Adipocyte (in vitro differentiated cells): Measurements from ENCODE around the gene ITGB4.
"Not testable (repeated sequence)": the region's sequence is repeated elsewhere in the genome, so short reads cannot be mapped to it uniquely, and the experiment has no call there.

ENCODE experiments used
- DNase-seq: peaks from one replicate; pipeline ENCODE4 v3.0.0-alpha.2; 2015; ENCODE audit warnings: low read depth
- H3K27me3 ChIP-seq: replicated peaks from 2 replicates; pipeline ENCODE4 v1.7.0; 2013; ENCODE audit warnings: mild to moderate bottlenecking, low read length, moderate library complexity; ENCODE audit not compliant: control insufficient read depth, insufficient read depth
- H3K36me3 ChIP-seq: 2 replicates; pipeline ENCODE4 v1.7.0; 2013; ENCODE audit warnings: low read length, mild to moderate bottlenecking, moderate library complexity; ENCODE audit not compliant: control insufficient read depth, insufficient read depth, severe bottlenecking
- H3K4me1 ChIP-seq: 2 replicates; pipeline ENCODE4 v1.7.0; 2013; ENCODE audit warnings: mild to moderate bottlenecking, low read length, moderate library complexity; ENCODE audit not compliant: control insufficient read depth, insufficient read depth
- H3K4me3 ChIP-seq: 2 replicates; pipeline ENCODE4 v1.7.0; 2013; ENCODE audit warnings: mild to moderate bottlenecking, low read length, moderate library complexity
- H3K9ac ChIP-seq: 2 replicates; pipeline ENCODE4 v1.7.0; 2013; ENCODE audit warnings: mild to moderate bottlenecking, low read length, moderate library complexity
- H3K9me3 ChIP-seq: 2 replicates; pipeline ENCODE4 v1.7.0; 2013; ENCODE audit warnings: mild to moderate bottlenecking, low read length, moderate library complexity; ENCODE audit not compliant: control insufficient read depth

Gene ITGB4

GRCh38 chr17:75777296-75777922 is 56.1 kb downstream of the ITGB4 start:
- H3K27me3 ChIP-seq: no peaks in the 10 kb centered on the region
- H3K4me1 ChIP-seq: peaks cover 29% of the 10 kb centered on the region
- DNase-seq: peak; percentile 32
- H3K9ac ChIP-seq: peak overlapping the region; percentile 98
- H3K4me3 ChIP-seq: peak overlapping the region; percentile 92
- peaks cover 33% of the 10 kb centered on the region for H3K36me3 ChIP-seq
- no peaks in the 10 kb centered on the region for H3K9me3 ChIP-seq

GRCh38 chr17:75778066-75778860 is 57.0 kb downstream of the ITGB4 start:
- Histone ChIP-seq H3K4me3 (peak overlapping the region; percentile 92), H3K4me1 (peaks cover 27% of the 10 kb centered on the region), H3K36me3 (peaks cover 33% of the 10 kb centered on the region), H3K9ac (peak overlapping the region; percentile 98)
- not testable (repeated sequence) for H3K9me3 ChIP-seq, DNase-seq, H3K27me3 ChIP-seq

GRCh38 chr17:75778861-75779249 is 57.6 kb downstream of the ITGB4 start:
- peaks cover 32% of the 10 kb centered on the region for H3K4me1 ChIP-seq
- H3K27me3 ChIP-seq: no peaks in the 10 kb centered on the region
- peaks cover 33% of the 10 kb centered on the region for H3K36me3 ChIP-seq
- H3K4me3 ChIP-seq: peak overlapping the region; percentile 92
- no peak for DNase-seq
- peak overlapping the region; percentile 98 for H3K9ac ChIP-seq
- H3K9me3 ChIP-seq: no peaks in the 10 kb centered on the region

GRCh38 chr17:75779250-75779986 is 58.2 kb downstream of the ITGB4 start:
- Histone ChIP-seq H3K36me3 (peaks cover 33% of the 10 kb centered on the region), H3K4me3 (peak overlapping the region; percentile 92), H3K4me1 (peaks cover 37% of the 10 kb centered on the region), H3K27me3 (no peaks in the 10 kb centered on the region), H3K9me3 (no peaks in the 10 kb centered on the region), H3K9ac (peak overlapping the region; percentile 98)
- DNase-seq: peak; percentile 99

GRCh38 chr17:75779987-75780889 is 59.0 kb downstream of the ITGB4 start:
- H3K4me3 ChIP-seq: peak overlapping the region; percentile 92
- no peaks in the 10 kb centered on the region for H3K27me3 ChIP-seq
- peaks cover 40% of the 10 kb centered on the region for H3K4me1 ChIP-seq
- H3K36me3 ChIP-seq: peaks cover 28% of the 10 kb centered on the region
- peak overlapping the region; percentile 6 for H3K9ac ChIP-seq
- no peak for DNase-seq
- H3K9me3 ChIP-seq: no peaks in the 10 kb centered on the region

GRCh38 chr17:75783069-75783783 is 62.0 kb downstream of the ITGB4 start:
- Histone ChIP-seq H3K4me1 (peaks cover 38% of the 10 kb centered on the region), H3K9ac (peak overlapping the region; percentile 94), H3K4me3 (peak overlapping the region; percentile 85), H3K27me3 (no peaks in the 10 kb centered on the region), H3K9me3 (no peaks in the 10 kb centered on the region), H3K36me3 (peaks cover 7% of the 10 kb centered on the region)
- peak; percentile 88 for DNase-seq

GRCh38 chr17:75783803-75784472 is 62.7 kb downstream of the ITGB4 start:
- H3K9me3 ChIP-seq: no peaks in the 10 kb centered on the region
- peak overlapping the region; percentile 94 for H3K9ac ChIP-seq
- H3K27me3 ChIP-seq: no peaks in the 10 kb centered on the region
- no peaks in the 10 kb centered on the region for H3K36me3 ChIP-seq
- no peak for DNase-seq
- H3K4me3 ChIP-seq: peak overlapping the region; percentile 85
- H3K4me1 ChIP-seq: peaks cover 38% of the 10 kb centered on the region

- Histone ChIP-seq H3K27me3 (no peaks in the 10 kb centered on the region), H3K9me3 (no peaks in the 10 kb centered on the region), H3K4me3 (peak within 1 kb of the TSS; percentile 85), H3K36me3 (no peaks in the 10 kb centered on the region), H3K4me1 (peaks cover 38% of the 10 kb centered on the region), H3K9ac (peak within 1 kb of the TSS; percentile 94)
- DNase-seq: peak; percentile 99
These were observed 63.3 kb downstream of the ITGB4 start, which contains the start of gene UNK for GRCh38 chr17:75784473-75785015. UNK (plus strand) TSS chr17:75784806; CDS start chr17:75784881, 75 bp downstream.

- Histone ChIP-seq H3K9ac (peak overlapping the region; percentile 94), H3K9me3 (no peaks in the 10 kb centered on the region), H3K36me3 (no peaks in the 10 kb centered on the region), H3K4me3 (peak overlapping the region; percentile 85), H3K4me1 (peaks cover 35% of the 10 kb centered on the region), H3K27me3 (no peaks in the 10 kb centered on the region)
- peak; percentile 93 for DNase-seq
These were observed 64.0 kb downstream of the ITGB4 start for GRCh38 chr17:75785016-75785890.
